DND-41 (cell line): ENCODE results near the gene SLC26A1.
"Not testable (repeated sequence)": the region's sequence is repeated elsewhere in the genome, so short reads cannot be mapped to it uniquely, and the experiment has no call there.

Source experiments
- CTCF ChIP-seq: IDR thresholded peaks from 2 replicates; pipeline ENCODE4 v1.5.1; 2012; ENCODE audit warnings: borderline replicate concordance, low read length, moderate library complexity, mild to moderate bottlenecking; ENCODE audit not compliant: poor library complexity, severe bottlenecking; ENCODE audit errors: extremely low read depth
- EZH2 ChIP-seq: IDR thresholded peaks from 3 replicates; pipeline ENCODE4 v1.6.1; 2012; ENCODE audit warnings: borderline replicate concordance, low read depth, mild to moderate bottlenecking, moderate library complexity, low read length, inconsistent platforms; ENCODE audit not compliant: severe bottlenecking

- not testable (repeated sequence) for TF ChIP-seq CTCF, EZH2
Observed at GRCh38 chr4:976016-976415, 17.2 kb downstream of the SLC26A1 start.
